SU-DHL-6 (cell line): ENCODE data around the gene EMP3.

Source experiments
- CTCF ChIP-seq: fragments of 200-600 bp; sonication (generic); IDR thresholded peaks from one replicate; pipeline ENCODE4 v1.5.1; 2017; ENCODE audit warnings: antibody characterized with exemption, mild to moderate bottlenecking, low read length, moderate library complexity; ENCODE audit not compliant: insufficient read depth, poor library complexity, severe bottlenecking
- EZH2phosphoT487 ChIP-seq: fragments of 200-600 bp; sonication (generic), shearing (Covaris generic); conservative IDR thresholded peaks from 2 replicates; pipeline ENCODE4 v1.6.1; 2018; ENCODE audit warnings: mild to moderate bottlenecking, antibody characterized with exemption, low read length, moderate library complexity, mixed read lengths

GRCh38 chr19:48372904-48373303, 47.6 kb downstream of the EMP3 start:
- no peak for TF ChIP-seq CTCF
- TF ChIP-seq EZH2phosphoT487 = no peak
